ENCODE results near the gene MRPS35.

DNA sequence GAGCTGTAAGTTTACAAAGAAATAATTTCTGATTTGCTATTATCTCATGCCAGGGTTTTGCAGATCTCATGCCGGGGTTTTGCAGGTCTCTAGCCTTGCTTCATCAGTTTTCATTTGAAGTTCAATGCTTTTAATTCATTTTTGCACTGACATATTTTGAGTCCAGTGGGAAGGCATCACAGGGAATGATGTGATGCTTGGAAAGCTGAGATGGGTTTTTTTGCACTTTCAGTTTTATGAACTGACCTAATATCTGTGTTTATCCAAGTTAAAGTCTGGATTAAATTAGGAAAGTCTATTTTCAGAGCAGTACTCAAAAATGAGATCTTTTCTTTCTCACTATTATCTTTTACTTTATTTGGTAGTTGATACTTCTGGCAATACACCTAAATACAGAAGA lies 38.0 kb upstream of the MRPS35 start:
- TF ChIP-seq, protein P1, sequence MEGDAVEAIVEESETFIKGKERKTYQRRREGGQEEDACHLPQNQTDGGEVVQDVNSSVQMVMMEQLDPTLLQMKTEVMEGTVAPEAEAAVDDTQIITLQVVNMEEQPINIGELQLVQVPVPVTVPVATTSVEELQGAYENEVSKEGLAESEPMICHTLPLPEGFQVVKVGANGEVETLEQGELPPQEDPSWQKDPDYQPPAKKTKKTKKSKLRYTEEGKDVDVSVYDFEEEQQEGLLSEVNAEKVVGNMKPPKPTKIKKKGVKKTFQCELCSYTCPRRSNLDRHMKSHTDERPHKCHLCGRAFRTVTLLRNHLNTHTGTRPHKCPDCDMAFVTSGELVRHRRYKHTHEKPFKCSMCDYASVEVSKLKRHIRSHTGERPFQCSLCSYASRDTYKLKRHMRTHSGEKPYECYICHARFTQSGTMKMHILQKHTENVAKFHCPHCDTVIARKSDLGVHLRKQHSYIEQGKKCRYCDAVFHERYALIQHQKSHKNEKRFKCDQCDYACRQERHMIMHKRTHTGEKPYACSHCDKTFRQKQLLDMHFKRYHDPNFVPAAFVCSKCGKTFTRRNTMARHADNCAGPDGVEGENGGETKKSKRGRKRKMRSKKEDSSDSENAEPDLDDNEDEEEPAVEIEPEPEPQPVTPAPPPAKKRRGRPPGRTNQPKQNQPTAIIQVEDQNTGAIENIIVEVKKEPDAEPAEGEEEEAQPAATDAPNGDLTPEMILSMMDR (IDR thresholded peaks at IDR 0.05), result no peak
- TF ChIP-seq EZH2 (IDR thresholded peaks at IDR 0.05; ENCODE audit: borderline replicate concordance, insufficient read depth, low read depth, low read length, poor library complexity, severe bottlenecking), result no peak
